HepG2 (cell line): Measurements from ENCODE around the gene BICDL2. TPM values are rescaled to one million over a fixed set of nuclear protein-coding genes. Genes with fewer than 3 reads are reported as not detected.
A peak's percentile ranks its signal among the peaks of the same experiment; 100 is the strongest.

Experiments used
- ATF1 ChIP-seq: IDR thresholded peaks from 2 replicates; pipeline ENCODE4 v1.6.1; 2016; ENCODE audit warnings: mild to moderate bottlenecking, control low read depth
- FOSL2 ChIP-seq: sonication (generic); formaldehyde crosslinking; IDR thresholded peaks from 2 replicates; pipeline ENCODE4 v1.4.0; 2020; ENCODE audit warnings: missing genetic modification reagents
- JUN ChIP-seq: sonication (generic); formaldehyde crosslinking; IDR thresholded peaks from 2 replicates; pipeline ENCODE4 v1.4.0; 2020; ENCODE audit warnings: mild to moderate bottlenecking, missing genetic modification reagents
- NFE2 ChIP-seq: sonication (generic); formaldehyde crosslinking; IDR thresholded peaks from 2 replicates; pipeline ENCODE4 v1.4.0; 2020; ENCODE audit warnings: missing genetic modification reagents
- RARG ChIP-seq: sonication (generic); formaldehyde crosslinking; IDR thresholded peaks from 2 replicates; pipeline ENCODE4 v1.4.0; 2020; ENCODE audit warnings: low read depth, mild to moderate bottlenecking, missing genetic modification reagents
- RNF2 ChIP-seq: fragments of 450-650 bp; conservative IDR thresholded peaks from 2 replicates; pipeline ENCODE4 v1.6.1; 2016; ENCODE audit warnings: low read depth
- ZBTB38 ChIP-seq: sonication (generic); formaldehyde crosslinking; IDR thresholded peaks from 2 replicates; pipeline ENCODE4 v1.5.1; 2020; ENCODE audit warnings: mild to moderate bottlenecking, missing genetic modification reagents
- ZNF558 ChIP-seq: sonication (generic); formaldehyde crosslinking; IDR thresholded peaks from 2 replicates; pipeline ENCODE4 v1.9.0; 2022; ENCODE audit warnings: mild to moderate bottlenecking, missing genetic modification reagents, borderline replicate concordance
- ZNF709 ChIP-seq: sonication (generic); formaldehyde crosslinking; IDR thresholded peaks from 2 replicates; pipeline ENCODE4 v1.5.0; 2020; ENCODE audit warnings: mild to moderate bottlenecking, missing genetic modification reagents
- polyA plus RNA-seq, 8 experiments: library from polyadenylated mRNA; depleted of rRNA in 3 of 8; stranded (reverse) in 7 of 8; unstranded in 1 of 8; fragments of >200 nt; fragmentation: Illumina TruSeq in 4 of 8; extraction: Trizol in 4 of 8; gene quantifications; 2 replicates each; pipeline versions ENCODE4 v1.2.1 to v1.2.3, GENCODE V29; 2011 to 2016; ENCODE audit warnings: low read depth in 4 of 8, missing spikeins in 1 of 8, mixed read lengths in 1 of 8; ENCODE audit not compliant: insufficient read depth in 1 of 8
- total RNA-seq, 5 experiments: library from RNA; depleted of rRNA; stranded (reverse); fragments of >200 nt; fragmentation: Illumina TruSeq; extraction: Trizol; gene quantifications; 2 replicates each; pipeline ENCODE4 v1.2.3, GENCODE V29; 2016; ENCODE audit warnings: low read depth in 1 of 5
- TF ChIP-seq, protein P1 (sequence below): sonication (generic); formaldehyde crosslinking; IDR thresholded peaks from 2 replicates; pipeline ENCODE4 v1.5.0; 2020; ENCODE audit warnings: missing genetic modification reagents
- TF ChIP-seq, protein P2 (sequence below): sonication (generic); formaldehyde crosslinking; IDR thresholded peaks from 2 replicates; pipeline ENCODE4 v1.5.0; 2020; ENCODE audit warnings: mild to moderate bottlenecking, missing genetic modification reagents
- TF ChIP-seq, protein P3 (sequence below): sonication (generic); formaldehyde crosslinking; IDR thresholded peaks from 2 replicates; pipeline ENCODE4 v1.4.0; 2020; ENCODE audit warnings: missing genetic modification reagents, mild to moderate bottlenecking, borderline replicate concordance
- TF ChIP-seq, protein P4 (sequence below): sonication (generic); formaldehyde crosslinking; IDR thresholded peaks from 2 replicates; pipeline ENCODE4 v1.8.0; 2022; ENCODE audit warnings: mild to moderate bottlenecking, missing genetic modification reagents
- TF ChIP-seq, protein P5 (sequence below): sonication (generic); formaldehyde crosslinking; IDR thresholded peaks from 2 replicates; pipeline ENCODE4 v1.5.0; 2020; ENCODE audit warnings: mild to moderate bottlenecking, missing genetic modification reagents

BICDL2 gene
- total and polyA plus RNA-seq, 2 of the 13 experiments (the other 11 are each of a cell fraction or from before 2014, with no cell fraction given) = 0.12 TPM; not detected in 1

DNA sequence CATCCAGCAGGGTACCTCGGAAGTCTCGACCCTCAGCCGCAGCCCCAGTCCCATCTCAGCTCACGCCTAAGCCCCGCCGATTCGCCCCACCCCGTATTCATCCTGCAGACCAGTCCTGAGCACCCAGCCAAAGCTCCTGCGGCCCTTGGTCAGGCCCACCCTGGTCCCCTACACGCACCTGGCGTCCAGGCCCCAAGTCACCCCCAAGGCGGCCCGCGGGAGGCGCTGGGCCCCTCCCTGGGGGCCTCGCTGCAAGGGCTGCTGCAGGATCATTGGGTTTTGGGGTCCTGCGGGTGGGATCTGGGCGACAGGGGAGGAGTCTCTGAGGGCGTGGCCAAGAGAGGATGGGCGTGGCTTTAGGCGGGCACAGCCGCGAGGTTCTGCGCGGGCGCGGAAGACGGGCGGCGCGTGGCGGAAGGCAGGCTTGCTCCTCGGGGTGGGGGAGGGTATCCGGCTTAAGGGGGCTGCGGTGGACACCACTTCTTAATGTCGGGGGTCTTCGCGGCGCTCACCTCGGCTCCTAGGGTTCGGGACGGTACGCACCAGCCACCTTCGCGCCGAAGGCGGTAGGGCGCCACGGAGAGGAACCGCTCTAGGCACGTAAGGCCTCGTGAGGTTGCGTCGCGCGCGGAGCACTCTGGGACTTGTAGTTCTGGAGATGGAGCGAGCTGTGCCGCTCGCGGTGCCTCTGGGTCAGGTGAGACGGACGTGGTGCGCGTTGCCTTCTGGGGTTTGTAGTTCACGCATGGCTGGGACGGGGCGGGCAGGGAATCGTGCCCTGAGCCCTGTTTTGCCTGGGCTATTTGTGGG is 12.9 kb downstream of the BICDL2 start, which contains the start of the genes HCFC1R1 and THOC6 (continued):
- TF ChIP-seq, protein P1, sequence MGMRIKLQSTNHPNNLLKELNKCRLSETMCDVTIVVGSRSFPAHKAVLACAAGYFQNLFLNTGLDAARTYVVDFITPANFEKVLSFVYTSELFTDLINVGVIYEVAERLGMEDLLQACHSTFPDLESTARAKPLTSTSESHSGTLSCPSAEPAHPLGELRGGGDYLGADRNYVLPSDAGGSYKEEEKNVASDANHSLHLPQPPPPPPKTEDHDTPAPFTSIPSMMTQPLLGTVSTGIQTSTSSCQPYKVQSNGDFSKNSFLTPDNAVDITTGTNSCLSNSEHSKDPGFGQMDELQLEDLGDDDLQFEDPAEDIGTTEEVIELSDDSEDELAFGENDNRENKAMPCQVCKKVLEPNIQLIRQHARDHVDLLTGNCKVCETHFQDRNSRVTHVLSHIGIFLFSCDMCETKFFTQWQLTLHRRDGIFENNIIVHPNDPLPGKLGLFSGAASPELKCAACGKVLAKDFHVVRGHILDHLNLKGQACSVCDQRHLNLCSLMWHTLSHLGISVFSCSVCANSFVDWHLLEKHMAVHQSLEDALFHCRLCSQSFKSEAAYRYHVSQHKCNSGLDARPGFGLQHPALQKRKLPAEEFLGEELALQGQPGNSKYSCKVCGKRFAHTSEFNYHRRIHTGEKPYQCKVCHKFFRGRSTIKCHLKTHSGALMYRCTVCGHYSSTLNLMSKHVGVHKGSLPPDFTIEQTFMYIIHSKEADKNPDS (CRISPR knock-in tag) = no peak
- TF ChIP-seq ZBTB38 (CRISPR knock-in tag) = peak; percentile 51
- TF ChIP-seq, protein P2, sequence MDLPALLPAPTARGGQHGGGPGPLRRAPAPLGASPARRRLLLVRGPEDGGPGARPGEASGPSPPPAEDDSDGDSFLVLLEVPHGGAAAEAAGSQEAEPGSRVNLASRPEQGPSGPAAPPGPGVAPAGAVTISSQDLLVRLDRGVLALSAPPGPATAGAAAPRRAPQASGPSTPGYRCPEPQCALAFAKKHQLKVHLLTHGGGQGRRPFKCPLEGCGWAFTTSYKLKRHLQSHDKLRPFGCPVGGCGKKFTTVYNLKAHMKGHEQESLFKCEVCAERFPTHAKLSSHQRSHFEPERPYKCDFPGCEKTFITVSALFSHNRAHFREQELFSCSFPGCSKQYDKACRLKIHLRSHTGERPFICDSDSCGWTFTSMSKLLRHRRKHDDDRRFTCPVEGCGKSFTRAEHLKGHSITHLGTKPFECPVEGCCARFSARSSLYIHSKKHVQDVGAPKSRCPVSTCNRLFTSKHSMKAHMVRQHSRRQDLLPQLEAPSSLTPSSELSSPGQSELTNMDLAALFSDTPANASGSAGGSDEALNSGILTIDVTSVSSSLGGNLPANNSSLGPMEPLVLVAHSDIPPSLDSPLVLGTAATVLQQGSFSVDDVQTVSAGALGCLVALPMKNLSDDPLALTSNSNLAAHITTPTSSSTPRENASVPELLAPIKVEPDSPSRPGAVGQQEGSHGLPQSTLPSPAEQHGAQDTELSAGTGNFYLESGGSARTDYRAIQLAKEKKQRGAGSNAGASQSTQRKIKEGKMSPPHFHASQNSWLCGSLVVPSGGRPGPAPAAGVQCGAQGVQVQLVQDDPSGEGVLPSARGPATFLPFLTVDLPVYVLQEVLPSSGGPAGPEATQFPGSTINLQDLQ = no peak
- TF ChIP-seq JUN (CRISPR knock-in tag) = 0 out of 2 replicates have a peak, but pooled peaks have one; percentile 45
- TF ChIP-seq ZNF558 (CRISPR knock-in tag) = no peak
- TF ChIP-seq, protein P3, sequence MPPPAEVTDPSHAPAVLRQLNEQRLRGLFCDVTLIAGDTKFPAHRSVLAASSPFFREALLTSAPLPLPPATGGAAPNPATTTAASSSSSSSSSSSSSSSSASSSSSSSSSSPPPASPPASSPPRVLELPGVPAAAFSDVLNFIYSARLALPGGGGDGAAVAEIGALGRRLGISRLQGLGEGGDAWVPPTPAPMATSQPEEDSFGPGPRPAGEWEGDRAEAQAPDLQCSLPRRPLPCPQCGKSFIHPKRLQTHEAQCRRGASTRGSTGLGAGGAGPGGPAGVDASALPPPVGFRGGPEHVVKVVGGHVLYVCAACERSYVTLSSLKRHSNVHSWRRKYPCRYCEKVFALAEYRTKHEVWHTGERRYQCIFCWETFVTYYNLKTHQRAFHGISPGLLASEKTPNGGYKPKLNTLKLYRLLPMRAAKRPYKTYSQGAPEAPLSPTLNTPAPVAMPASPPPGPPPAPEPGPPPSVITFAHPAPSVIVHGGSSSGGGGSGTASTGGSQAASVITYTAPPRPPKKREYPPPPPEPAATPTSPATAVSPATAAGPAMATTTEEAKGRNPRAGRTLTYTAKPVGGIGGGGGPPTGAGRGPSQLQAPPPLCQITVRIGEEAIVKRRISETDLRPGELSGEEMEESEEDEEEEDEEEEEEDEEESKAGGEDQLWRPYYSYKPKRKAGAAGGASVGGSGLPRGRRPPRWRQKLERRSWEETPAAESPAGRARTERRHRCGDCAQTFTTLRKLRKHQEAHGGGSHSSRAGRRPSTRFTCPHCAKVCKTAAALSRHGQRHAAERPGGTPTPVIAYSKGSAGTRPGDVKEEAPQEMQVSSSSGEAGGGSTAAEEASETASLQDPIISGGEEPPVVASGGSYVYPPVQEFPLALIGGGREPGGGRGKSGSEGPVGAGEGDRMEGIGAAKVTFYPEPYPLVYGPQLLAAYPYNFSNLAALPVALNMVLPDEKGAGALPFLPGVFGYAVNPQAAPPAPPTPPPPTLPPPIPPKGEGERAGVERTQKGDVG = no peak; the same call in none of the 2 replicates
- TF ChIP-seq ZNF709 = 0 out of 2 replicates have a peak, but pooled peaks have one; percentile 76
- TF ChIP-seq ATF1 (CRISPR knock-in tag) = peak; percentile 82
- TF ChIP-seq, protein P4, sequence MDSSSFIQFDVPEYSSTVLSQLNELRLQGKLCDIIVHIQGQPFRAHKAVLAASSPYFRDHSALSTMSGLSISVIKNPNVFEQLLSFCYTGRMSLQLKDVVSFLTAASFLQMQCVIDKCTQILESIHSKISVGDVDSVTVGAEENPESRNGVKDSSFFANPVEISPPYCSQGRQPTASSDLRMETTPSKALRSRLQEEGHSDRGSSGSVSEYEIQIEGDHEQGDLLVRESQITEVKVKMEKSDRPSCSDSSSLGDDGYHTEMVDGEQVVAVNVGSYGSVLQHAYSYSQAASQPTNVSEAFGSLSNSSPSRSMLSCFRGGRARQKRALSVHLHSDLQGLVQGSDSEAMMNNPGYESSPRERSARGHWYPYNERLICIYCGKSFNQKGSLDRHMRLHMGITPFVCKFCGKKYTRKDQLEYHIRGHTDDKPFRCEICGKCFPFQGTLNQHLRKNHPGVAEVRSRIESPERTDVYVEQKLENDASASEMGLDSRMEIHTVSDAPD (CRISPR knock-in tag) = peak; percentile 91
- peak; percentile 68 for TF ChIP-seq FOSL2
- TF ChIP-seq, protein P5, sequence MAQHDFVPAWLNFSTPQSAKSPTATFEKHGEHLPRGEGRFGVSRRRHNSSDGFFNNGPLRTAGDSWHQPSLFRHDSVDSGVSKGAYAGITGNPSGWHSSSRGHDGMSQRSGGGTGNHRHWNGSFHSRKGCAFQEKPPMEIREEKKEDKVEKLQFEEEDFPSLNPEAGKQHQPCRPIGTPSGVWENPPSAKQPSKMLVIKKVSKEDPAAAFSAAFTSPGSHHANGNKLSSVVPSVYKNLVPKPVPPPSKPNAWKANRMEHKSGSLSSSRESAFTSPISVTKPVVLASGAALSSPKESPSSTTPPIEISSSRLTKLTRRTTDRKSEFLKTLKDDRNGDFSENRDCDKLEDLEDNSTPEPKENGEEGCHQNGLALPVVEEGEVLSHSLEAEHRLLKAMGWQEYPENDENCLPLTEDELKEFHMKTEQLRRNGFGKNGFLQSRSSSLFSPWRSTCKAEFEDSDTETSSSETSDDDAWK = no peak
- TF ChIP-seq RARG (CRISPR knock-in tag) = no peak
- TF ChIP-seq RNF2 = peak; percentile 65; the same call in 1 of the 2 replicates
- no peak for TF ChIP-seq NFE2 (CRISPR knock-in tag)
